HEK293 (cell line): ENCODE data around the gene ELOVL7.

Source experiments
- CTCF ChIP-seq: fragments of 450-650 bp; formaldehyde crosslinking; IDR thresholded peaks from 2 replicates; pipeline ENCODE4 v1.5.1; 2016; ENCODE audit warnings: missing biosample characterization, missing genetic modification characterization
- ZNF121 ChIP-seq: fragments of 450-650 bp; formaldehyde crosslinking; IDR thresholded peaks from 2 replicates; pipeline ENCODE4 v1.5.1; 2016; ENCODE audit warnings: missing biosample characterization, missing genetic modification characterization
- ZNF302 ChIP-seq: fragments of 450-650 bp; formaldehyde crosslinking; IDR thresholded peaks from 2 replicates; pipeline ENCODE4 v1.5.1; 2016; ENCODE audit warnings: missing biosample characterization, missing genetic modification characterization, low read depth
- ZNF639 ChIP-seq: fragments of 450-650 bp; formaldehyde crosslinking; IDR thresholded peaks from 2 replicates; pipeline ENCODE4 v1.5.1; 2016; ENCODE audit warnings: missing biosample characterization, missing genetic modification characterization
- ZSCAN5A ChIP-seq: fragments of 450-650 bp; formaldehyde crosslinking; IDR thresholded peaks from 2 replicates; pipeline ENCODE4 v1.5.1; 2016; ENCODE audit warnings: missing biosample characterization, missing genetic modification characterization

GRCh38 chr5:60740322-60740721 lies 103.7 kb downstream of the ELOVL7 start:
- TF ChIP-seq CTCF (tag by site-specific recombination) = no peak
- no peak for TF ChIP-seq ZNF639 (tag by site-specific recombination)
- no peak for TF ChIP-seq ZSCAN5A (tag by site-specific recombination)
- TF ChIP-seq ZNF121 (tag by site-specific recombination) = no peak
- TF ChIP-seq ZNF302 (tag by site-specific recombination) = no peak
